22Rv1 (cell line): ENCODE data around the gene PIGB.

ENCODE experiments used
- H3K27ac ChIP-seq: fragments of 450-650 bp; 2 replicates; pipeline ENCODE4 v1.5.1; 2017
- CTCF ChIP-seq: fragments of 450-650 bp; IDR thresholded peaks from 2 replicates; pipeline ENCODE4 v1.5.1; 2017; ENCODE audit warnings: mild to moderate bottlenecking
- ZFX ChIP-seq: fragments of 450-650 bp; IDR thresholded peaks from 2 replicates; pipeline ENCODE4 v1.6.1; 2017; ENCODE audit warnings: antibody characterized with exemption, borderline replicate concordance

PIGB gene

DNA sequence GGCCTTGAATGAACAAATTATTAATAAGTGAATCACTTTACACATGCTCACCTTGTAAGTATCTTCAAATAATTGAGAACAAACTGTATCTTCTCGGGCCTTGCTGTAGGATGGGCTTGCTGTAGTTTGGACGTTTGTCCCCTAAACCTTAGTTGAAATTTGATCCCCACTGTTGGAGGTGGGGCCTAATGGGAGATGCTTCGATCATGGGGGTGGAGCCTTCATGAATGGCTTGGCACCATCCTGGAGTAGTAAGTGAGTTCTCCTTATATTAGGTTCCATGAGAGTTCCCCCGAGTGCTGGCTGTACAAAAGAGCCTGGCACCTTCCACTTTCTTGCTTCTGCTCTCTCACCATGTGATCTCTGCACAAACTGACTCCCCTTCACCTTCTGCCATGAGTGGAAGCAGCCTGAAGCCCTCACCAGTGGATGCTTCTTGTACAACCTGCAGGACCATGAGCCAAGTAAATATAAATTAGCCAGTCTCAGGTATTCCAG is 29.3 kb downstream of the PIGB start:
- no peak overlapping the region for H3K27ac ChIP-seq
- TF ChIP-seq ZFX (no peak), CTCF (no peak)

DNA sequence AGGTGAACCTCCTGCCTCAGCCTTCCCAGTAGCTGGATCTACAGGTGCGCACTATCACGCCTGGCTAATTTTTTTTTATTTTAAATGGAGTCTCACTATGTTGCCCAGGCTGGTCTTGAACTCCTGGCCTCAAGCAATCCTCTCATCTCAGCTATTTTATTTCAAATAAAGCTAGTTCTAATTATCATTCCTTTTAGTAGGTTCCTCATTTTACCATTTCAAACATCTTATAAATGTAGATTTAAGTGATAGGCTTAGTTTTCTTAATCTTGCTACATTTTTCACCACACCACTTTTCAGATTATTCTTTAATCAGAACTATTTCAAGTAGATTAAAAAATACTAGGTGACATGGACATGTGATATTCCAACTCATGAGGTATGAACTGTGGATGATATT is 30.3 kb downstream of the PIGB start:
- TF ChIP-seq ZFX (no peak), CTCF (no peak)

GRCh38 chr15:55353025-55353424 is 34.0 kb downstream of the PIGB start:
- no peak for TF ChIP-seq CTCF
- TF ChIP-seq ZFX: no peak

More for the DNA sequence above, 30.3 kb downstream of the PIGB start:
- H3K27ac ChIP-seq: no peak overlapping the region

GRCh38 chr15:55356985-55357585 is 38.1 kb downstream of the PIGB start:
- TF ChIP-seq CTCF: no peak
- TF ChIP-seq ZFX: no peak
- H3K27ac ChIP-seq: no peak overlapping the region

More at GRCh38 chr15:55353025-55353424, 34.0 kb downstream of the PIGB start:
- no peak overlapping the region for H3K27ac ChIP-seq

DNA sequence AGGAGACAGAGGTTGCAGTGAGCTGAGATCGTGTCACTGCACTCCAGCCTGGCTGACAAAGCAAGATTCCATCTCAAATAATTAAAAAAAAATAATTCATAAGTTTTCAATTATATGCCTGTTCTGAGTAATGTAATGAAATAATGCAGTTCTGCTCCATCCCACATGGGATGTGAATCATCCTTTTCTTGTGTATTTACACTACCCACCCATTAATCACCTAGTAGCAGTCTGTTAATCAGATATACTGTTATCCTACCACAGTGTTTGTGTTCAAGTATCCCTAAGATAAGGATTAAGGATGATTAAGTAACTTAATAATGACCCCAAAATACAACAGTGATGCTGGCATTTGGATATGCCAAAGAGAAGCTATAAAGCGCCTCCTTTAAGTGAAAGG is 38.8 kb downstream of the PIGB start:
- TF ChIP-seq CTCF (no peak), ZFX (no peak)
- H3K27ac ChIP-seq: no peak overlapping the region

DNA sequence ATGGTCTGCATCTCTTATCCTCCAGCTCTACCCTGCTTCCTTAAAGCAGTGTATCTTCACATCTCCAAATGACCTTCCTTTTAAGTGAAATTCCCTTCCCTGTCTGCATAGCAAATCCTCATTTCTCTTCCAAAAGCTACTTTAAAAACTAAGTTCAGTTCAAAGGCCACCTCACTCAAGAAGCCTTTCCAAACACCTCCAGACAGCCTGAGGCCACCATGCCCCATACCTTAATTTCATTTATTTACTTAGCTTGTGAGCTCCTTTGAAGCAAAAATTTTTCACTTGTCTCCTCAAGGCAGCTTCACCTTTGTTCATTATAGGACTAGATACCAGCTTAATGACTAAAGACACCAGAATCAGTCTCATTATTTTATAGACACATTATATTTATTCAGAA is 39.4 kb downstream of the PIGB start:
- TF ChIP-seq ZFX (no peak), CTCF (no peak)

GRCh38 chr15:55360256-55360655 is 41.2 kb downstream of the PIGB start:
- no peak overlapping the region for H3K27ac ChIP-seq
- TF ChIP-seq CTCF (no peak), ZFX (no peak)

More for the DNA sequence above, 39.4 kb downstream of the PIGB start:
- no peak overlapping the region for H3K27ac ChIP-seq
